Astrocyte (in vitro differentiated cells and primary cell): Measurements from ENCODE around the gene MARVELD3.

Experiments
- CTCF ChIP-seq: IDR thresholded peaks from 2 replicates; pipeline ENCODE4 v1.5.1; 2011; ENCODE audit warnings: low read depth, mild to moderate bottlenecking, inconsistent platforms, low read length, moderate library complexity; ENCODE audit not compliant: insufficient read depth
- EZH2 ChIP-seq: IDR thresholded peaks from 2 replicates; pipeline ENCODE4 v1.6.1; 2012; ENCODE audit warnings: mild to moderate bottlenecking, low read length, inconsistent platforms; ENCODE audit not compliant: insufficient read depth

GRCh38 chr16:71630808-71631207, 4.8 kb downstream of the MARVELD3 start:
- TF ChIP-seq CTCF (no peak), EZH2 (no peak)
